Upper lobe of left lung (tissue), 6 donors: Measurements from ENCODE around the gene SAAL1. TPM values are rescaled to one million over a fixed set of nuclear protein-coding genes. Genes with fewer than 3 reads are reported as not detected.

Experiments
- ATAC-seq, 2 donors: fragments of 200-7000 bp; cut with Tn5 transposase; one replicate each; pipeline ENCODE4 v1.9.1; 2022; ENCODE audit warnings: mild to moderate bottlenecking in 2 of 2, moderate library complexity in 2 of 2; ENCODE audit not compliant: low FRiP score in 2 of 2
- DNase-seq, 2 donors: peaks; one replicate each; pipeline ENCODE4 v3.0.0-alpha.2; 2019 to 2020
- H3K27ac ChIP-seq, 4 donors: fragments of 200-600 bp; sonication (generic); one replicate each; pipeline ENCODE4 v1.5.1; 2016 to 2019
- H3K27me3 ChIP-seq, 4 donors: fragments of 200-600 bp; sonication (generic); one replicate each; pipeline ENCODE4 v1.5.1; 2017 to 2019
- H3K36me3 ChIP-seq, 4 donors: fragments of 200-600 bp; sonication (generic); one replicate each; pipeline ENCODE4 v1.5.1; 2016 to 2019
- H3K4me1 ChIP-seq, 4 donors: fragments of 200-600 bp; sonication (generic); one replicate each; pipeline ENCODE4 v1.5.1; 2018 to 2019
- H3K4me3 ChIP-seq, 4 donors: fragments of 200-600 bp; sonication (generic); one replicate each; pipeline ENCODE4 v1.5.1; 2017 to 2019; ENCODE audit warnings: mild to moderate bottlenecking in 2 of 4, moderate library complexity in 1 of 4
- H3K9me3 ChIP-seq, 4 donors: fragments of 200-600 bp; sonication (generic); one replicate each; pipeline ENCODE4 v1.5.1; 2018 to 2019
- CTCF ChIP-seq, 6 experiments: fragments of 450-650 bp in 4 of 6; fragments of 200-600 bp in 2 of 6; sonication (generic) in 2 of 6; IDR thresholded peaks; one replicate each; pipeline ENCODE4 v1.5.1; 2016 to 2019; ENCODE audit warnings: antibody characterized with exemption in 6 of 6
- EP300 ChIP-seq, 4 donors: sonication (generic); formaldehyde crosslinking; IDR thresholded peaks; one replicate each; pipeline ENCODE4 v1.5.1; 2017; ENCODE audit warnings: antibody characterized with exemption in 4 of 4, control low read depth in 2 of 4
- POLR2A ChIP-seq, 4 donors: fragments of 450-650 bp; IDR thresholded peaks; one replicate each; pipeline ENCODE4 v1.5.1; 2016 to 2017; ENCODE audit warnings: antibody characterized with exemption in 4 of 4, mild to moderate bottlenecking in 2 of 4
- POLR2AphosphoS5 ChIP-seq, 2 donors: sonication (generic); formaldehyde crosslinking; IDR thresholded peaks; one replicate each; pipeline ENCODE4 v1.5.1; 2017; ENCODE audit warnings: antibody characterized with exemption in 2 of 2
- small RNA-seq, 4 donors: library from RNA; depleted of rRNA; stranded (forward); fragments of <200 nt; gene quantifications; one replicate each; pipeline ENCODE3, GENCODE V24; 2016
- total RNA-seq, 6 donors: library from RNA; depleted of rRNA in 4 of 6; stranded (reverse); fragments of >200 nt in 4 of 6; gene quantifications; one replicate each; pipeline versions ENCODE4 v1.1.0 to v1.2.1, GENCODE V29; 2016 to 2021
- donor health status: DM: no; HTN: no; CAD: no; lungs with moderate emphysema.
- donor health status: DM: no; HTN: yes; CAD: no; lungs with severe emphysema.

SAAL1 gene
- total RNA-seq, 6 donors from 2014 or later: 5.9 to 19.6 (median 10.6) TPM

- ATAC-seq (no peak), DNase-seq (no peak)
- Histone ChIP-seq H3K9me3 (no peaks in the 10 kb centered on the region), H3K27me3 (no peaks in the 10 kb centered on the region), H3K36me3 (no peaks in the 10 kb centered on the region), H3K27ac (no peak overlapping the region), H3K4me3 (no peak overlapping the region), H3K4me1 (no peaks in the 10 kb centered on the region)
- TF ChIP-seq CTCF (IDR thresholded peaks at IDR 0.05): no peak
- no peak for TF ChIP-seq POLR2AphosphoS5 (IDR thresholded peaks at IDR 0.05)
- no peak for TF ChIP-seq POLR2A (IDR thresholded peaks at IDR 0.05)
- no peak for TF ChIP-seq EP300 (IDR thresholded peaks at IDR 0.05)
These were observed 69.4 kb downstream of the SAAL1 start for GRCh38 chr11:18036456-18036855.

Small RNA genes within 50 kb of the gene (small RNA-seq; reads per million reads assigned to genes)
- 0 reads per million in 4 donors for gene HIGD1AP5

Other genes with a start within 250 kb of the SAAL1 start
- 10 to 100 TPM; 21.7 to 40.5 (median 34.8) TPM for gene SERGEF, start 93.0 kb downstream of the SAAL1 start, total RNA-seq
- gene TPH1, start 59.8 kb downstream of the SAAL1 start, total RNA-seq: under 1 TPM in 5 of 6 donors, not detected in 1; 0.13 to 0.79 (median 0.40) TPM
- gene MRGPRX3, start 26.5 kb upstream of the SAAL1 start, total RNA-seq: not detected
- not detected for gene MRGPRX4, start 66.8 kb upstream of the SAAL1 start, total RNA-seq
- gene SAA4, start 130.7 kb upstream of the SAAL1 start, total RNA-seq: under 1 TPM in 1 of 6 donors, not detected in 5; 0.72 TPM
- 10 to 100 TPM in 3 of 6 donors, 1 to 10 TPM in 2, not detected in 1; 2.0 to 50.3 (median 11.7) TPM for gene SAA2, start 142.6 kb upstream of the SAAL1 start, total RNA-seq
- 10 to 100 TPM in 5 of 6 donors, 1 to 10 TPM in 1; 9.0 to 92.5 (median 16.2) TPM for gene SAA1, start 160.2 kb upstream of the SAAL1 start, total RNA-seq
- gene HPS5, start 216.1 kb upstream of the SAAL1 start, total RNA-seq: 10 to 100 TPM; 18.6 to 40.9 (median 31.1) TPM
- gene GTF2H1, start 216.5 kb upstream of the SAAL1 start, total RNA-seq: 10 to 100 TPM; 22.8 to 52.7 (median 39.3) TPM